GM18505 (cell line): Measurements from ENCODE around the gene FAM136A.

Experiments
- ATAC-seq: cut with Tn5 transposase; IDR thresholded peaks from one replicate; pipeline ENCODE4 v1.9.1; 2021; ENCODE audit not compliant: unreplicated experiment
- POLR2A ChIP-seq: IDR thresholded peaks from 4 replicates; pipeline ENCODE4 v1.6.1; 2011; ENCODE audit warnings: borderline replicate concordance; ENCODE audit not compliant: insufficient read depth, insufficient read length; ENCODE audit errors: extremely low read depth

FAM136A gene

GRCh38 chr2:70261501-70261900 is 40.4 kb downstream of the FAM136A start:
- TF ChIP-seq POLR2A: no peak
- no peak for ATAC-seq

- TF ChIP-seq POLR2A: no peak
- peak; percentile 3 for ATAC-seq
These were observed 43.4 kb downstream of the FAM136A start for GRCh38 chr2:70258532-70258875.

GRCh38 chr2:70255637-70256314 is 46.1 kb downstream of the FAM136A start:
- TF ChIP-seq POLR2A: no peak
- ATAC-seq: no peak

- no peak for TF ChIP-seq POLR2A
- no peak for ATAC-seq
These were observed 51.4 kb downstream of the FAM136A start for GRCh38 chr2:70250434-70250833.

GRCh38 chr2:70248181-70248847 is 53.6 kb downstream of the FAM136A start, which contains the start of gene TIA1:
Gene TIA1, minus strand, starts transcription at chr2:70248628. Its CDS starts 198 bp downstream, at chr2:70248430.
- peak; percentile 96 for ATAC-seq
- TF ChIP-seq POLR2A: peak; percentile 91

- TF ChIP-seq POLR2A: no peak
- no peak for ATAC-seq
These were observed 54.3 kb downstream of the FAM136A start for GRCh38 chr2:70247364-70248180.
